WTC11 (cell line): ENCODE measurements around the gene PREB. TPM values are rescaled to one million over a fixed set of nuclear protein-coding genes. Genes with fewer than 3 reads are reported as not detected.

Source experiments
- ATAC-seq: fragments of 200-7000 bp; cut with Tn5 transposase; 2 replicates; pipeline ENCODE4 v1.10.0; 2021; ENCODE audit warnings: mild to moderate bottlenecking, moderate library complexity
- CTCF ChIA-PET: fragments of 300-600 bp; sonication (Branson Sonifier 250); formaldehyde crosslinking; loops from one replicate; lab custom pipeline; 2021; ENCODE audit warnings: antibody characterized with exemption; lab: Charles Lee
- POLR2A ChIA-PET: fragments of 350-600 bp; sonication (Branson Sonifier 250); formaldehyde crosslinking; loops from one replicate; lab custom pipeline; 2021; ENCODE audit warnings: antibody characterized with exemption; lab: Charles Lee
- DNase-seq: peaks from one replicate; pipeline ENCODE4 v3.0.0; 2021; ENCODE audit warnings: low spot score
- H3K27ac Mint-ChIP-seq: 2 replicates; pipeline ENCODE4 v1.8.0; 2021; ENCODE audit warnings: mixed read lengths
- H3K27me3 Mint-ChIP-seq: 2 replicates; pipeline ENCODE4 v1.8.0; 2021; ENCODE audit warnings: low read depth, mild to moderate bottlenecking, moderate library complexity, mixed read lengths
- H3K36me3 Mint-ChIP-seq: 2 replicates; pipeline ENCODE4 v1.8.0; 2021; ENCODE audit warnings: mixed read lengths
- H3K4me1 Mint-ChIP-seq: 2 replicates; pipeline ENCODE4 v1.8.0; 2022; ENCODE audit warnings: mixed read lengths
- H3K4me3 Mint-ChIP-seq: 2 replicates; pipeline ENCODE4 v1.8.0; 2021; ENCODE audit warnings: mild to moderate bottlenecking, moderate library complexity, mixed read lengths
- H3K9me3 Mint-ChIP-seq: 2 replicates; pipeline ENCODE4 v1.8.0; 2021; ENCODE audit warnings: mixed read lengths
- ATF1 ChIP-seq: sonication (generic); formaldehyde crosslinking; IDR thresholded peaks from 2 replicates; pipeline ENCODE4 v1.8.1; 2023; ENCODE audit warnings: mild to moderate bottlenecking, moderate library complexity, missing genetic modification reagents
- E2F5 ChIP-seq: sonication (generic); formaldehyde crosslinking; IDR thresholded peaks from 2 replicates; pipeline ENCODE4 v1.8.1; 2022; ENCODE audit warnings: mild to moderate bottlenecking, moderate library complexity, missing genetic modification reagents
- ETV6 ChIP-seq: sonication (generic); formaldehyde crosslinking; IDR thresholded peaks from 2 replicates; pipeline ENCODE4 v1.8.1; 2022; ENCODE audit warnings: mild to moderate bottlenecking, missing genetic modification reagents
- FOXK1 ChIP-seq: sonication (generic); formaldehyde crosslinking; IDR thresholded peaks from 2 replicates; pipeline ENCODE4 v1.8.0; 2022; ENCODE audit warnings: mild to moderate bottlenecking, moderate library complexity, missing genetic modification reagents
- FOXP4 ChIP-seq: sonication (generic); formaldehyde crosslinking; IDR thresholded peaks from 2 replicates; pipeline ENCODE4 v1.8.0; 2022; ENCODE audit warnings: mild to moderate bottlenecking, missing genetic modification reagents
- GRHL2 ChIP-seq: fragments of 250-450 bp; sonication (Bioruptor Pico); IDR thresholded peaks from 2 replicates; pipeline ENCODE4 v1.8.0; 2022; ENCODE audit warnings: mild to moderate bottlenecking, moderate library complexity; ENCODE audit not compliant: insufficient replicate concordance, severe bottlenecking
- IRF2 ChIP-seq: sonication (generic); formaldehyde crosslinking; IDR thresholded peaks from 2 replicates; pipeline ENCODE4 v1.8.0; 2022; ENCODE audit warnings: low read depth, missing genetic modification reagents, borderline replicate concordance
- NFATC4 ChIP-seq: fragments of 250-450 bp; sonication (Bioruptor Pico); IDR thresholded peaks from 2 replicates; pipeline ENCODE4 v1.9.0; 2021; ENCODE audit warnings: mild to moderate bottlenecking
- NR1H2 ChIP-seq: sonication (generic); formaldehyde crosslinking; IDR thresholded peaks from 2 replicates; pipeline ENCODE4 v1.9.0; 2021; ENCODE audit warnings: mild to moderate bottlenecking, moderate library complexity, missing genetic modification reagents
- OVOL2 ChIP-seq: fragments of 250-450 bp; sonication (Bioruptor Pico); IDR thresholded peaks from 2 replicates; pipeline ENCODE4 v1.9.0; 2021; ENCODE audit warnings: mild to moderate bottlenecking, borderline replicate concordance
- PRDM15 ChIP-seq: sonication (generic); formaldehyde crosslinking; IDR thresholded peaks from 2 replicates; pipeline ENCODE4 v1.8.0; 2022; ENCODE audit warnings: missing genetic modification reagents
- PREB ChIP-seq: sonication (generic); formaldehyde crosslinking; IDR thresholded peaks from 2 replicates; pipeline ENCODE4 v1.8.1; 2022; ENCODE audit warnings: mild to moderate bottlenecking, missing genetic modification reagents, moderate library complexity, borderline replicate concordance
- PRRX2 ChIP-seq: fragments of 250-450 bp; sonication (Bioruptor Pico); IDR thresholded peaks from 2 replicates; pipeline ENCODE4 v1.8.0; 2021; ENCODE audit warnings: mild to moderate bottlenecking
- STAT6 ChIP-seq: sonication (generic); formaldehyde crosslinking; conservative IDR thresholded peaks from 2 replicates; pipeline ENCODE4 v1.8.1; 2023; ENCODE audit warnings: mild to moderate bottlenecking, low read depth, missing genetic modification reagents, moderate library complexity
- ZNF263 ChIP-seq: sonication (generic); formaldehyde crosslinking; IDR thresholded peaks from 2 replicates; pipeline ENCODE4 v1.8.1; 2022; ENCODE audit warnings: low read depth, mild to moderate bottlenecking, moderate library complexity, missing genetic modification reagents
- ZNF396 ChIP-seq: fragments of 250-450 bp; sonication (Bioruptor Pico); IDR thresholded peaks from 2 replicates; pipeline ENCODE4 v1.8.0; 2021; ENCODE audit warnings: mild to moderate bottlenecking, moderate library complexity, borderline replicate concordance
- ZNF416 ChIP-seq: fragments of 250-450 bp; sonication (Bioruptor Pico); IDR thresholded peaks from 2 replicates; pipeline ENCODE4 v1.9.0; 2021; ENCODE audit warnings: mild to moderate bottlenecking, inconsistent platforms
- total RNA-seq: library from RNA; stranded (reverse); gene quantifications from 3 replicates; pipeline ENCODE4 v1.2.3, GENCODE V29; 2021

The PREB gene
- total RNA-seq, 1 experiment from 2014 or later = 69.2 TPM

GRCh38 chr2:27155069-27155520 lies 20.7 kb upstream of the PREB start:
- TF ChIP-seq NFATC4 (CRISPR knock-in tag) = no peak
- TF ChIP-seq STAT6 (CRISPR knock-in tag) = no peak
- TF ChIP-seq PREB (CRISPR knock-in tag) = no peak
- no peak for TF ChIP-seq E2F5
- no peak for TF ChIP-seq FOXP4 (CRISPR knock-in tag)
- no peak for TF ChIP-seq ETV6
- TF ChIP-seq ZNF263 (CRISPR knock-in tag) = no peak
- TF ChIP-seq ZNF416 (CRISPR knock-in tag) = no peak
- TF ChIP-seq GRHL2 (CRISPR knock-in tag) = no peak
- TF ChIP-seq IRF2 (CRISPR knock-in tag) = no peak
- TF ChIP-seq NR1H2 = no peak
- TF ChIP-seq PRRX2 = no peak
- no peak for TF ChIP-seq ATF1 (CRISPR knock-in tag)
- no peak for TF ChIP-seq ZNF396 (CRISPR knock-in tag)
- TF ChIP-seq OVOL2 (CRISPR knock-in tag) = no peak
- no peak for TF ChIP-seq FOXK1 (CRISPR knock-in tag)
- no peak for TF ChIP-seq PRDM15 (CRISPR knock-in tag)
- no peak overlapping the region for H3K4me3 Mint-ChIP-seq
- peaks cover 3% of the 10 kb centered on the region for H3K4me1 Mint-ChIP-seq
- H3K36me3 Mint-ChIP-seq = no peaks in the 10 kb centered on the region
- no peak for DNase-seq
- no peaks in the 10 kb centered on the region for H3K9me3 Mint-ChIP-seq
- no peak overlapping the region for H3K27ac Mint-ChIP-seq
- ChIA-PET POLR2A (interaction anchor here (1.1 kb wide), 1 partner anchor 20 kb away, joined by 3 read pairs; no protein-coding TSS in a partner anchor), CTCF (interaction anchor here (0.6 to 6.6 kb wide), 3 partner anchors 15 to 36 kb away, joined by 4 to 43 read pairs (median 6); no protein-coding TSS in a partner anchor)
- no peaks in the 10 kb centered on the region for H3K27me3 Mint-ChIP-seq
- no peak for ATAC-seq
